Astrocyte (in vitro differentiated cells and primary cell): ENCODE measurements around the gene LCLAT1.

Experiments
- EZH2 ChIP-seq: IDR thresholded peaks from 2 replicates; pipeline ENCODE4 v1.6.1; 2012; ENCODE audit warnings: mild to moderate bottlenecking, low read length, inconsistent platforms; ENCODE audit not compliant: insufficient read depth
- TF ChIP-seq, protein P1 (sequence below): IDR thresholded peaks from 2 replicates; pipeline ENCODE4 v1.5.1; 2011; ENCODE audit warnings: low read depth, mild to moderate bottlenecking, inconsistent platforms, low read length, moderate library complexity; ENCODE audit not compliant: insufficient read depth

DNA sequence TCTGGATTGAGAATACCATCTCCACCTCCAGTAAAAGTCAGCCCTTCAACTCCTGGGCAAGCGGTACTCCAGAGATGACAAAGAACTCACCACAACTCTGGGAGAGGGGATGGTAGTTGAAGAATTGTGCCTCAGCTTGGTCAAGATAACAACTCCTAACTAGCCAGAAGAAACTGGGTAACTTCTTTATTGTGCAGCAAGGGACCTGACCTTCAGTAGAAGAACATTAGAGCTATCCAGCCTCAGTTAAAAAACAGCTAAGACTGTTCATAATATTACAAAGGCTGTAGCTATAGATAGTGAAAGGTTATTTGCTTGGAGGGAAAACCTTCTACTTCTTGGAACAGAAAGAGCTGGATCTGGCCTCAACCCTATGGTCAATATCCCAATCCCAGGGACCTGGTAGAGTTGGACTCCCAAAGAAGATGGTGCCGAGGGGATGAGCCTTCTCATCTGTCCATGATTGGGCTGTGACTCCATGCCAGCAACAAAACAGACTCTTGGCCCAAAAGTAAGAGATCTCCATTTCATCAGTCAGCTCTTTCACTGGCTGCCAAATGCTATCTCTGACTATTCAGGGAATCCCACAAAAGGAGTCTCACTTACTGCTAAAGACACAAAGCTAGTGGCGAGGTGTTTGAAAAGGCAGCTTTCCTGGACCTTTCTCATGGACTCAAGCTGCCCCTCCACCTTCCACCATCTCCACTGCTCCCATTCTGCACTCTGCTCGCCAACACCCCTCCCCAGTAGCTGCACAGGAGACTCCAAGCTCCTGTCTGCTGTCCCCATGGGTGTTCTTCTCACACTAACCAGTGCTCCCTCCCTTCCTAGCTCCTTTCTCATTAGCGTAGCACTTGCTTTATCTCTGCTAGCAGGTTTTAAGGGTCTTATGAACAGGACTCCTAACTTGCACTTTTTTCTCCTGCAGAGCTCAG, 214.4 kb downstream of the LCLAT1 start:
- TF ChIP-seq, protein P1, sequence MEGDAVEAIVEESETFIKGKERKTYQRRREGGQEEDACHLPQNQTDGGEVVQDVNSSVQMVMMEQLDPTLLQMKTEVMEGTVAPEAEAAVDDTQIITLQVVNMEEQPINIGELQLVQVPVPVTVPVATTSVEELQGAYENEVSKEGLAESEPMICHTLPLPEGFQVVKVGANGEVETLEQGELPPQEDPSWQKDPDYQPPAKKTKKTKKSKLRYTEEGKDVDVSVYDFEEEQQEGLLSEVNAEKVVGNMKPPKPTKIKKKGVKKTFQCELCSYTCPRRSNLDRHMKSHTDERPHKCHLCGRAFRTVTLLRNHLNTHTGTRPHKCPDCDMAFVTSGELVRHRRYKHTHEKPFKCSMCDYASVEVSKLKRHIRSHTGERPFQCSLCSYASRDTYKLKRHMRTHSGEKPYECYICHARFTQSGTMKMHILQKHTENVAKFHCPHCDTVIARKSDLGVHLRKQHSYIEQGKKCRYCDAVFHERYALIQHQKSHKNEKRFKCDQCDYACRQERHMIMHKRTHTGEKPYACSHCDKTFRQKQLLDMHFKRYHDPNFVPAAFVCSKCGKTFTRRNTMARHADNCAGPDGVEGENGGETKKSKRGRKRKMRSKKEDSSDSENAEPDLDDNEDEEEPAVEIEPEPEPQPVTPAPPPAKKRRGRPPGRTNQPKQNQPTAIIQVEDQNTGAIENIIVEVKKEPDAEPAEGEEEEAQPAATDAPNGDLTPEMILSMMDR, result no peak
- TF ChIP-seq EZH2, result no peak
